HepG2 (cell line): ENCODE measurements around the gene SEL1L2. TPM values are rescaled to one million over a fixed set of nuclear protein-coding genes. Genes with fewer than 3 reads are reported as not detected.

ENCODE experiments used
- ATAC-seq: fragments of 200-7000 bp; cut with Tn5 transposase; 3 replicates; pipeline ENCODE4 v1.9.1; 2020; ENCODE audit warnings: mild to moderate bottlenecking, moderate library complexity
- BruUV-seq: library from RNA; stranded (reverse); fragments of 400-500 nt; replicated peaks from 2 replicates; lab custom pipeline; 2021; lab: Mats Ljungman, UMichigan
- CTCF ChIA-PET: fragments of 300-600 bp; formaldehyde crosslinking; extraction: SDS; loops from one replicate; lab custom pipeline; 2021; ENCODE audit warnings: low total read pairs, inconsistent platforms, low intra/inter-chr PET ratio; lab: Yijun Ruan, JAX
- POLR2A ChIA-PET: fragments of 350-600 bp; sonication (Branson Sonifier 250); formaldehyde crosslinking; loops from one replicate; lab custom pipeline; 2020; ENCODE audit warnings: antibody characterized with exemption, inconsistent platforms; lab: Yijun Ruan, JAX
- DNase-seq: peaks from one replicate; pipeline ENCODE4 v3.0.0-alpha.2; 2015; ENCODE audit warnings: low spot score
- FAIRE-seq: peaks from 3 replicates; lab custom pipeline; 2011; peaks lifted over from hg19 to GRCh38; lab: Jason Lieb, UNC
- H2AFZ ChIP-seq: one replicate; pipeline ENCODE4 v1.6.1; 2011; ENCODE audit warnings: low read length, inconsistent platforms
- H3K27ac ChIP-seq: fragments of 300-600 bp; 3 replicates; pipeline ENCODE4 v1.8.0; 2011; ENCODE audit warnings: mixed run types, mild to moderate bottlenecking, mixed read lengths, low read length, inconsistent platforms; ENCODE audit not compliant: insufficient read depth; ENCODE audit errors: extremely low read length
- H3K27me3 ChIP-seq, 2 experiments: fragments of 200-600 bp in 1 of 2; 2 replicates in 1 of 2; 3 replicates in 1 of 2; pipeline versions ENCODE4 v1.6.0 to v1.8.0; 2011; ENCODE audit warnings: low read length in 2 of 2, mild to moderate bottlenecking in 2 of 2, moderate library complexity in 2 of 2, inconsistent platforms in 1 of 2; ENCODE audit not compliant: insufficient read depth in 2 of 2, control insufficient read depth in 1 of 2
- H3K36me3 ChIP-seq, 2 experiments: fragments of 200-600 bp in 1 of 2; replicated peaks in 1 of 2; 2 replicates in 1 of 2; 3 replicates in 1 of 2; pipeline versions ENCODE4 v1.5.1 to v1.8.0; 2011; ENCODE audit warnings: low read length in 2 of 2, inconsistent platforms in 1 of 2; ENCODE audit not compliant: insufficient read depth in 2 of 2, control insufficient read depth in 1 of 2
- H3K4me1 ChIP-seq: 2 replicates; pipeline ENCODE4 v1.5.1; 2012; ENCODE audit warnings: low read length, inconsistent platforms; ENCODE audit not compliant: insufficient read depth
- H3K4me2 ChIP-seq: 2 replicates; pipeline ENCODE4 v1.6.0; 2011; ENCODE audit warnings: low read depth, low read length, inconsistent platforms
- H3K4me3 ChIP-seq, 3 experiments: fragments of 200-600 bp in 1 of 3; sonication (generic), shearing (Covaris generic) in 1 of 3; replicated peaks in 1 of 3; 2 replicates each; pipeline ENCODE4 v1.5.1; 2011 to 2016; ENCODE audit warnings: low read length in 3 of 3, inconsistent platforms in 2 of 3, low read depth in 2 of 3, mild to moderate bottlenecking in 2 of 3, control low read depth in 1 of 3, mixed read lengths in 1 of 3; ENCODE audit not compliant: insufficient read depth in 1 of 3
- H3K79me2 ChIP-seq: one replicate; pipeline ENCODE4 v1.6.1; 2011; ENCODE audit warnings: low read length, inconsistent platforms; ENCODE audit not compliant: insufficient read depth
- H3K9ac ChIP-seq: 2 replicates; pipeline ENCODE4 v1.6.0; 2011; ENCODE audit warnings: mild to moderate bottlenecking, low read depth, low read length, inconsistent platforms; ENCODE audit not compliant: insufficient read depth
- H3K9me3 ChIP-seq: 2 replicates; pipeline ENCODE4 v1.5.1; 2012; ENCODE audit warnings: mild to moderate bottlenecking, low read length
- H4K20me1 ChIP-seq: 2 replicates; pipeline ENCODE4 v1.6.0; 2011; ENCODE audit warnings: inconsistent platforms, mild to moderate bottlenecking, low read length, moderate library complexity; ENCODE audit not compliant: insufficient read depth
- BRF2 ChIP-seq: sonication (generic); formaldehyde crosslinking; IDR thresholded peaks from 2 replicates; pipeline ENCODE4 v1.8.1; 2022; ENCODE audit warnings: mild to moderate bottlenecking, missing genetic modification reagents
- CC2D1A ChIP-seq: sonication (generic); formaldehyde crosslinking; IDR thresholded peaks from 2 replicates; pipeline ENCODE4 v1.8.1; 2023; ENCODE audit warnings: mild to moderate bottlenecking, missing genetic modification reagents
- NPAS2 ChIP-seq: sonication (generic); formaldehyde crosslinking; IDR thresholded peaks from 2 replicates; pipeline ENCODE4 v1.8.0; 2022; ENCODE audit warnings: mild to moderate bottlenecking, missing genetic modification reagents, borderline replicate concordance
- REXO4 ChIP-seq: sonication (generic); formaldehyde crosslinking; IDR thresholded peaks from 2 replicates; pipeline ENCODE4 v1.8.0; 2022; ENCODE audit warnings: missing genetic modification reagents, mild to moderate bottlenecking, borderline replicate concordance
- SMAD3 ChIP-seq: sonication (generic); formaldehyde crosslinking; IDR thresholded peaks from 2 replicates; pipeline ENCODE4 v1.4.0; 2020; ENCODE audit warnings: missing genetic modification reagents
- TAF1 ChIP-seq: sonication (generic); formaldehyde crosslinking; IDR thresholded peaks from 2 replicates; pipeline ENCODE4 v1.4.0; 2020; ENCODE audit warnings: missing genetic modification reagents
- ZNF546 ChIP-seq: sonication (generic); formaldehyde crosslinking; conservative IDR thresholded peaks from 2 replicates; pipeline ENCODE4 v1.8.1; 2023; ENCODE audit warnings: mild to moderate bottlenecking, missing genetic modification reagents
- ZNF577 ChIP-seq: sonication (generic); formaldehyde crosslinking; IDR thresholded peaks from 2 replicates; pipeline ENCODE4 v1.4.0; 2020; ENCODE audit warnings: mild to moderate bottlenecking, low read depth, missing genetic modification reagents, borderline replicate concordance
- ZNF704 ChIP-seq: sonication (generic); formaldehyde crosslinking; IDR thresholded peaks from 2 replicates; pipeline ENCODE4 v1.8.1; 2023; ENCODE audit warnings: mild to moderate bottlenecking, inconsistent platforms, moderate library complexity, missing genetic modification reagents, borderline replicate concordance
- ZSCAN21 ChIP-seq: sonication (generic); formaldehyde crosslinking; IDR thresholded peaks from 2 replicates; pipeline ENCODE4 v1.8.0; 2022; ENCODE audit warnings: mild to moderate bottlenecking, missing genetic modification reagents, moderate library complexity, borderline replicate concordance
- WGBS: methylation state at CpG from one replicate; pipeline ENCODE4 v1.1.6; 2017; ENCODE audit warnings: low lambda C conversion rate; 5-methylcytosine and 5-hydroxymethylcytosine counted together
- in situ Hi-C: cut with HindIII; loops from 2 replicates; pipeline ENCODE4 v1.10.0; 2017; ENCODE audit warnings: low pct_unique_long_range_greater_than_20kb; ENCODE audit not compliant: extremely low pct_ligation_motif_present
- intact Hi-C: fragments of 100-400 bp; cut with micrococcal nuclease; formaldehyde crosslinking; loops from one replicate; pipeline ENCODE4 v1.10.0; 2022; ENCODE audit not compliant: unreplicated experiment
- polyA plus RNA-seq, 8 experiments: library from polyadenylated mRNA; depleted of rRNA in 3 of 8; stranded (reverse) in 7 of 8; unstranded in 1 of 8; fragments of >200 nt; fragmentation: Illumina TruSeq in 4 of 8; extraction: Trizol in 4 of 8; gene quantifications; 2 replicates each; pipeline versions ENCODE4 v1.2.1 to v1.2.3, GENCODE V29; 2011 to 2016; ENCODE audit warnings: low read depth in 4 of 8, missing spikeins in 1 of 8, mixed read lengths in 1 of 8; ENCODE audit not compliant: insufficient read depth in 1 of 8
- total RNA-seq, 5 experiments: library from RNA; depleted of rRNA; stranded (reverse); fragments of >200 nt; fragmentation: Illumina TruSeq; extraction: Trizol; gene quantifications; 2 replicates each; pipeline ENCODE4 v1.2.3, GENCODE V29; 2016; ENCODE audit warnings: low read depth in 1 of 5
- TF ChIP-seq, protein P1 (sequence below): sonication (generic); formaldehyde crosslinking; conservative IDR thresholded peaks from 2 replicates; pipeline ENCODE4 v1.8.0; 2022; ENCODE audit warnings: mild to moderate bottlenecking, moderate library complexity, missing genetic modification reagents

The SEL1L2 gene
- total and polyA plus RNA-seq, 2 of the 13 experiments (the other 11 are each of a cell fraction or from before 2014, with no cell fraction given) = not detected

GRCh38 chr20:13878566-13878965 lies 111.8 kb downstream of the SEL1L2 start:
- no peak overlapping the region for H3K27ac ChIP-seq
- intact Hi-C loops = no loop called here
- TF ChIP-seq NPAS2 = no peak
- no peak for TF ChIP-seq ZSCAN21 (CRISPR knock-in tag)
- no peak for TF ChIP-seq REXO4
- TF ChIP-seq, protein P1, sequence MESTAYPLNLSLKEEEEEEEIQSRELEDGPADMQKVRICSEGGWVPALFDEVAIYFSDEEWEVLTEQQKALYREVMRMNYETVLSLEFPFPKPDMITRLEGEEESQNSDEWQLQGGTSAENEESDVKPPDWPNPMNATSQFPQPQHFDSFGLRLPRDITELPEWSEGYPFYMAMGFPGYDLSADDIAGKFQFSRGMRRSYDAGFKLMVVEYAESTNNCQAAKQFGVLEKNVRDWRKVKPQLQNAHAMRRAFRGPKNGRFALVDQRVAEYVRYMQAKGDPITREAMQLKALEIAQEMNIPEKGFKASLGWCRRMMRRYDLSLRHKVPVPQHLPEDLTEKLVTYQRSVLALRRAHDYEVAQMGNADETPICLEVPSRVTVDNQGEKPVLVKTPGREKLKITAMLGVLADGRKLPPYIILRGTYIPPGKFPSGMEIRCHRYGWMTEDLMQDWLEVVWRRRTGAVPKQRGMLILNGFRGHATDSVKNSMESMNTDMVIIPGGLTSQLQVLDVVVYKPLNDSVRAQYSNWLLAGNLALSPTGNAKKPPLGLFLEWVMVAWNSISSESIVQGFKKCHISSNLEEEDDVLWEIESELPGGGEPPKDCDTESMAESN = no peak
- TF ChIP-seq ZNF577 (CRISPR knock-in tag) = no peak
- in situ Hi-C loops = no loop called here
- no peaks in the 10 kb centered on the region for H3K79me2 ChIP-seq
- ATAC-seq = no peak
- ChIA-PET POLR2A (no interaction called here), CTCF (no interaction called here)
- no peaks in the 10 kb centered on the region for H3K9me3 ChIP-seq
- DNase-seq = no peak
- no peak overlapping the region for H3K9ac ChIP-seq
- 34% methylated on average over 2 of the region's 2 CpGs for WGBS
- H3K27me3 ChIP-seq = no peaks in the 10 kb centered on the region; a peak in 1 of 5 replicates
- no peak for FAIRE-seq
- no peak overlapping the region for H3K4me2 ChIP-seq
- H3K4me1 ChIP-seq = 0 out of 2 replicates have a peak, but pooled peaks cover 3% of the 10 kb centered on the region
- no peak overlapping the region for H3K4me3 ChIP-seq
- BruUV-seq = no TSS peak
- H4K20me1 ChIP-seq = no peaks in the 10 kb centered on the region
- H2AFZ ChIP-seq = no peak overlapping the region
- H3K36me3 ChIP-seq = no peaks in the 10 kb centered on the region

GRCh38 chr20:13877793-13878192 lies 112.6 kb downstream of the SEL1L2 start:
- no peaks in the 10 kb centered on the region for H3K9me3 ChIP-seq
- H3K4me1 ChIP-seq = 0 out of 2 replicates have a peak, but pooled peaks cover 4% of the 10 kb centered on the region
- H3K36me3 ChIP-seq = no peaks in the 10 kb centered on the region
- in situ Hi-C loops (no loop called here), intact Hi-C loops (no loop called here)
- 6% methylated on average over 4 of the region's 4 CpGs for WGBS
- H3K27me3 ChIP-seq = no peaks in the 10 kb centered on the region; a peak in 1 of 5 replicates
- FAIRE-seq (no peak), ATAC-seq (no peak), DNase-seq (no peak)
- H4K20me1 ChIP-seq = no peaks in the 10 kb centered on the region
- H3K9ac ChIP-seq = no peak overlapping the region
- no peak overlapping the region for H3K4me3 ChIP-seq
- no peak for TF ChIP-seq TAF1 (CRISPR knock-in tag)
- TF ChIP-seq ZNF546 (CRISPR knock-in tag) = no peak
- no peak for TF ChIP-seq BRF2 (CRISPR knock-in tag)
- no peak for TF ChIP-seq ZNF704 (CRISPR knock-in tag)
- no peak for TF ChIP-seq CC2D1A (CRISPR knock-in tag)
- no peak for TF ChIP-seq SMAD3 (CRISPR knock-in tag)
- no peak overlapping the region for H2AFZ ChIP-seq
- ChIA-PET CTCF (no interaction called here), POLR2A (no interaction called here)
- BruUV-seq = no TSS peak
- no peak overlapping the region for H3K27ac ChIP-seq
- no peaks in the 10 kb centered on the region for H3K79me2 ChIP-seq
- H3K4me2 ChIP-seq = no peak overlapping the region
